Stomach (tissue), 4 donors: ENCODE results near the gene MPV17.

Source experiments
- POLR2A ChIP-seq, 4 donors: fragments of 450-650 bp; IDR thresholded peaks; one replicate each; pipeline ENCODE4 v1.6.1; 2016; ENCODE audit warnings: antibody characterized with exemption in 4 of 4, control low read depth in 2 of 4, mild to moderate bottlenecking in 1 of 4, moderate library complexity in 1 of 4
- POLR2AphosphoS5 ChIP-seq, 3 donors: sonication (generic); formaldehyde crosslinking; IDR thresholded peaks; one replicate each; pipeline ENCODE4 v1.6.1; 2016; ENCODE audit warnings: antibody characterized with exemption in 3 of 3

GRCh38 chr2:27281855-27282559 lies 40.9 kb downstream of the MPV17 start, which contains the start of gene TRIM54:
- TF ChIP-seq POLR2A (IDR thresholded peaks at IDR 0.05) (no peak), POLR2AphosphoS5 (IDR thresholded peaks at IDR 0.05) (no peak)
